Hematopoietic multipotent progenitor cell treated with erythropoietin and hydrocortisone succinate and interleukin-3 and kit ligand, for 15 days (in vitro differentiated cells): ENCODE measurements around the gene RNF144A.

ENCODE experiments used
- DNase-seq: peaks from one replicate; pipeline ENCODE4 v3.0.0-alpha.2; 2015; ENCODE audit warnings: low spot score

RNF144A gene

DNA sequence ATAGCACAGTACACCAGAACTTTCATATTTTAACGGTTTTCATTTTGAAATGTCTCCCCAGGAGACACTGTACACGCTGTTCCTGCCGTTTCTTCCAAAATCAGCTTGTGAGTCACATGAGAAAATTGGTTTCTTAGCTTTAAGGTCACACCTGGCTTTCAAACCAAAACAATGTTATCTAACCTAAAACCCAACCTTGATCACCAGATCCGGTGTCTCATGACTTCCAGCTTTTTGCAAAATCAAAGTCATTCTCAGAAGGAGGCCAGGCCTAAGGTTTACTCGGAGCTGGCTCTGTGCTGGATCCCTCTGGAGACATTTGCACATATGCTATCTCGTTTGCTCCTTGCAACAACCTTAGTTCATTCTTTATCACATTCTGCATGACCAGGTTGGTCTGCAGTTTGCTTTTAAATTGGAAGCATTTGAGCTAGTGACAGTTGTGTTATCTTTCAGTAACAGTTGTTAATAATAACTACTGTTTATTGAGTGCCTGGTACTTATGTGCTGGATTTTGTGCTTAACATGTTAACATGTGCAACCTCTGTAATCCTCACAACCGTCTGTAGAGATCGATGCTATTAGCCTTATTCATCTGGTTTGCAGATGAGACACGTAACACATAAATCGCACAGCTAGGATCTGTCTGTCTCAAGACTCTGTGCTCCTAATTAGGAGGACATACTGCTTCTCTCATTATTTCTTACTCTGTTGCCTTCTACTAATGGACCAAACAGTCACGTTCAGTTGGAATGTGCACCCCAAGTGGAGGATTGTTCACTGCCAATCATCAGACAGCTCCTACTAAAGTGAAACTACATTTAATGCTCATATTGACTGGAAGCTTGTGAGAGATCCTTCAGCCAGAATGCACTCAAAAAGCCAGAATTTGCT, 105.5 kb downstream of the RNF144A start:
- DNase-seq: peak; percentile 75

- DNase-seq: peak; percentile 77
Observed at GRCh38 chr2:7023542-7023941, 106.3 kb downstream of the RNF144A start.

DNA sequence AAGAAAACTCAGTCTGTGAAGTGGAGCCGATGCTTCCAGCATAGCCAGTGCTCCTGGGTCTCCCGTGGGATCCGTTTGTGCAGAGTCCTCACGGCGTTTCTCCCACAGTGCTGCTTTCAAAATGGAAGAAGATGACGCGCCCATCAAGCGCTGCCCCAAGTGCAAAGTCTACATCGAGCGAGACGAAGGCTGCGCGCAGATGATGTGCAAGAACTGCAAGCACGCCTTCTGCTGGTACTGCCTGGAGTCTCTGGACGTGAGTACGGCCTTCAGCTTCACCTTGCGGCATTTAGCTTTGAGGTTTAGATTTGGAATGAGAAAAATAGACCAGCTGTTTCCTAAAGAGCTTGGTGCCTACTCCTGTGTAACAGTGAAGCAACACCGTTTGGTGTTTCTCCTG, 107.0 kb downstream of the RNF144A start:
- no peak for DNase-seq

GRCh38 chr2:7025082-7025481, 107.9 kb downstream of the RNF144A start:
- peak; percentile 67 for DNase-seq

- no peak for DNase-seq
Observed at GRCh38 chr2:7026742-7027141, 109.5 kb downstream of the RNF144A start.

DNA sequence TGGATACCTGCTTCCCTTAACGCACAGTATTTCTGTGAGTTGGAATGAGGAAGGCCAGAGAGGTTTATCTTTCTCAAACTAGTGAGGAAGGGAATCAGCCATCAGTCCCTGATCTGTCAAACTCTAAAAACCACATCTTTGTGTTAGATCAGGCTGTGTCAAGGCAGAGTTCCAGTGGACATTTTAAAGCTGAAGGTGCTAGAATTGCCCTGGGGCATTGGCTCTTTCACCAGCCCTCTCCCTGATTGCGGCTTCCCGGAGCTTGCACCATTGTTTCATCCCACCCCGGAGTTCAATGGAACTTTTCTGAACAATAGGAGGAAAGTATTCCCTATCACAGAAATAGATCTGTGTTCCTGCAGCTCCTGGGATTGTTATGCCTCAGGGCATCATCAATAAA, 110.2 kb downstream of the RNF144A start:
- DNase-seq: no peak

DNA sequence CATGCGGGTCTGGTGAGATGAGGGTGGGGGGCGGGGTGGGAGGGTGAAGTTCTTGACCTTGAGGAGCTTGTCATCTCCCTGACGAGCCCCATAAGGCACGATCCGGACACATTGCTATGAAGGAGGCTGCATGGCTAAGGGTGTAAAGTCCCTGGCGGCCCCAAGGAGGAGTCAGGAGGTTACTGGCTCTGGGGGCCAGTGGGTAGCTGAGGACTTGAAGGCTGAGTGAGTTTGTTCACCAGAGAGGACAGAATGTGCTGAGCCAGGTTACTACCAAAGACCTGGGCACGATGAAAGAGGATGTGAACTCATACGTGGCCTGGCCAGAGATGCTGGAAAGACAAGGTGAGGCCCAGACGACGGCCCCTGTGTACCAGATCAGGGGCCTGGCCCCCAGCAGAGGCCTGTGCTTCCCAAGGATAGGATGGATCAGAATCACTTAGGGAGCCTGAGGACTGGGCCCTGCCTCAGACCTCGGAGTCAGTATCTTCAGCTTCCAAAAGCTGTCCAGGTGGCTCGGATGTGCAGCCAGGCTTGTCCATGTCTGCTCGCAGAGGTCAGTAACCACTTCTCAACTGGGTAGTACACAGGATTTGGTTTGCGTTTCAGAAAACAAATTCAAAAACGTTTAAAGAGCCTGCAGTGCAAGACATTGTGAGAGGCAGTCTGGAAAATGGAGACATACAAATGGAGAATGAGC, 110.9 kb downstream of the RNF144A start:
- no peak for DNase-seq

DNA sequence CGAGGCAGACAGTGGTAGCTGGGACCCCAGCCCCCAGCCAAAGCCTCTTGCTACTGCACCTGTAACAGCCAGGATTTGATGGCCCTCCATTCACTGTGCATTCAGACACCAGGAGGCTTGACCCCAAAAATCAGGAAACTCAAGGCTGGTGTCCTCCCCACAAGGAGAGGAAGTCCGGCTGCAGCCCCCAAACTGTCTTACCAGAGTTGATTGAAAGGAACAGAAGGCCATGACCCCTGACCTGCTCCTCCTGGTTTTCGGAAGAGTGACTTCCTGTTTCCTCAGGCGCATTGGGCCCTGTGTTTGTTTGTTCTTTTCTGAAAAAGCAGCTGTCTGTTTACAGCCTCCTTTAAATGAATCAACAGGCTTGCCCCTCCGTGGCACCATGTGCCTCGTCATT, 111.6 kb downstream of the RNF144A start:
- no peak for DNase-seq

DNA sequence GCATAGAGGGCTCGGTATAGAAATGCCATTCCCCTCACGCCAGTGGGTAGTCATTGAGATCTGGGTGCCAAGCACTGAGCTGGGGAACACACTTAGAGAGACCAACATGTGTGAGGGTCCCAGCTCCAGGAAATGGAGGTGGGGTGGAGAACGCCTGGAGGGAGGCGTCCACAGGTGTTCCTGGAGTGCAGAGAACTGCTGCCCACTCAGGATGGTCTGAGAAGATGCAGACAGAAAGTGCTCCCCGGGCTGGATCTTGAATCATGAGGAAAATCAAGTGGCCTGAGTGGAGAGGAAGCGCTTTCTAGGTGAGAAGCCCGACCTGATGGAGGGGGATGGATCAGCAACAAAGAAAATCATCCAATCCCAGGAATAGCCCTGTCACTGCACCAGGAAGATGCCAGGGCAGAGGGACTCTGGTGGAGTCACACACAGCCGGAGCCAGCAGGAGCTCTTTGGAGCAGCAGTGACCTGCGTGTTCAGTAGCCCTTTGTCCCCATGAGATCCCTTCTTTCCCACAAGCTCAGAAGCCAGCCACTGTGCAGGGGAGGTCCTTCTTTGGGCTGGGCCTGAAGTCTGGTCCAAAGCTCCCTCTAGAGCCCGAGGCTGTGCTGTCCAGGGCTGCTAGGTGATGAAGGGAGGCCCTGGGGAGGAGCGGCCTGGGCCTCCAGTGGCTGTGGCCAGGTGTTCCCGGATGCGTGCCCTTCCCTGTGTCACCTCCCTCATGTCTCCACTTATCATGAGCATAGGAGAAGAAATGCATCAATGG, 112.3 kb downstream of the RNF144A start:
- DNase-seq: no peak

- no peak for DNase-seq
Observed at GRCh38 chr2:7030810-7031209, 113.6 kb downstream of the RNF144A start.

DNA sequence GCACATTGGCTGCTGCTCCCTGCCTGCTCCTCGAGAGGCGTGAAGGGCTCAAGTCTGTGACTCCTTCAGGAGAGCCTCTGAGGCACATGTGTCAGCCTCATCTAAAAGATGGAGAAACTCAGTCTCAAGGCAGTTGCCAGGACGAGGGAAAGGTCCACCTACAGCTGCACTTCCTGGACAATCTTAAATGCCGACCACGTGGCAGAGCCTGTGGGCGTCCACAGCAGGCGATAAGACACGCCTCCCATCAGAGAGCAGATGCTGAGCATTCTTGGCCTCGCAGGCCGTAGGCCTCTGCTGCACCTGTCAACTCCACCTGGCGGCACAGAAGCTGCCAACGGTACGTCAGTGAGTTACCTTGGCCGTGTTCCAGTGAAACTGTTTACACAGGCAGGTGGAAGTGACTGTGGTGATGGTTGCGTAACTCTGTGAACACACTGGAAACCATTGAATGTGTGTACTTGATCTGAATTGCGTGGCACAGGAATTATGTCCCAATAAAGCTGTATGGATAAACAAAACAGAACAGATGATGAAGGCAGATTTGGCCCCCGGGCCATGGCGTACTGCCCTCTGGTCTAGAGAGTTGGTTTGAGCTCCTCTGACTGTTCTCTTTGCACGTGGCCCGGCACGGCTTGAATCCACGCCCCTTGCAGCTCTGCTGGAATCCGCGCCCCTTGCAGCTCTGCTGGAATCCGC, 114.5 kb downstream of the RNF144A start:
- DNase-seq: no peak

GRCh38 chr2:7032371-7032770, 115.2 kb downstream of the RNF144A start:
- DNase-seq: no peak

- DNase-seq: peak; percentile 58
Observed at GRCh38 chr2:7033136-7033960, 116.1 kb downstream of the RNF144A start.

DNA sequence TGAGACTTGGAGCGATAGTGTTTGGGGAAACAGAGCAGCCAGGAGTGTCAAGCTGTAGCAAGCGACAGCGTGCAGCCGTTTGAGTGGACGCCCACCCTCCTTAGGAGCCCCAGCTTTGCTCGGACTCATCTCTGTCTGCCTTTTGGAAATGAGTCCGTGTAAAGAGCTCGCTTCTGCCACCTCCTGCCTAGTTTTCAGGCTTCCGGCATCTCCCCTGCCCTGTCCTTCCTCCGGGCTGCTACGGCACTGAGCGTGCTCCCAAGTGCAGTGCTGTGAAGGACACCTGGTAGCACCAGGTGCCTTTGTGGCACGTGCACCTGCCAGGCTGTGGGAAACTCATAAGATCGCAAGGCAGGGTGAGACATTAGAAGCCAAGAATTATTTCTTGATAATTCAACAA, 117.1 kb downstream of the RNF144A start:
- DNase-seq: no peak

DNA sequence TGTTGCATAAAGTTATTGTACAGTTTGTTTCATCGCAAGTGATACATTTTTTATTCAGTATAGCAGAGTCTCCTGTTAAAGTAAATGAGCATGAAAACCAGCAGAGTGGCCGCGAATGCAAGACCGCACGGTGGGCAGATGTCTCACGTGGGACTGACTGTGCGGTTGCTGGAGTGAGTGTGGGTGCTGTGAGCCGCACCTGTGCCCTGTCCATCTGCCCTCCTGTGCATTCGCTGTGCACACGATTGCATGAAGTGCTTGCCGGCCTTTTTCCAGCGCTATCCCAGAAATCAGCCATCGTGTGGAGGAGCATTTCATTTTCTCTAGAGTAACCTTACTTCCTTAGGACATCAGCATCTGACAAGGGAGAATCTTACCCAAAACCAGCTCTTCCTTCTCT, 118.7 kb downstream of the RNF144A start:
- DNase-seq: no peak

DNA sequence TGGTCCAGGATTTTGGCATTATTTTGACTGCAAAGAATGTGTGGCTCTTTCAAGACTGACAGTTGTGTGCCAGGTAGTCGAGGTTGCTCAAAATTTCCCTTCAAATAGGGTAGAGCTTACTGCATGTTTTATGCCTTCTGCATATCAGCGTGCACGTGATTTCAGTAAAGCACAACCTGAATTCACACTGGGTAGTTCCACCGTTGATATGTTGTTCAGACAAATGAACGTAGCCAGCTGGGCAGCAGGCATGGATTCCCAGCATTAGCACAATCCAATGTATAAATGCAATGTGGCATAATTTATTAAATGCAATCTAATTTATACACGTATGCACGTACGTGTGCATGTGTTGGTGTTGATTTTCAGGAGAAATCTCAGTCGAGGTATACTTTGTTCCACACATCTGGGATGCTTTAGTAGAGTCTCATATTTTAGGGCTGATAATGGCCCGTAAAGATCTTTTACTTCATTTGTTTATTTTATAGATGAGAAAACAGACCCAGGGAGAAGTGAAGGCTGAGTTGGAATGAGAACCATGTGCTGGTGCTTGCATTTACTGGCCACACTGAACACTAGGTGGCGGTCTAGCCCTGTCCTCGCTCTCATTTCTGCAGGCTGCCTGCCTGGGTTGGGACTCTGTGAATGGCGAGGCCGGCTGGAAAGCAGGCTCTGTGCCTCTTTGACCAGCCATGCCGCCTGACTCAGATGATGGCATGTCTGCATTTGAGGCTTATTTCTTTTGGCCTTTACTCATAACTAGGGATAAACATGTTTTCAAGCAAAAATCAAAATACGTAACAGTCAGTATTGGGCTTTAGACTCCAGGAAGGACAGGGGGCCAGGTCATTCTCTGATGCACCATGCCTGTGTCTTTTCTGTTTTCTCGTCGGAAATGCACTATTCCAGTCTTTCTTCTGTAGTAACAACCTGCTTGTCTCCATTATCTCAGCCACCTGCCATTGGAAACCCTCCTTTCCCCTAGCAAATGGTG, 120.4 kb downstream of the RNF144A start:
- peak; percentile 66 for DNase-seq

DNA sequence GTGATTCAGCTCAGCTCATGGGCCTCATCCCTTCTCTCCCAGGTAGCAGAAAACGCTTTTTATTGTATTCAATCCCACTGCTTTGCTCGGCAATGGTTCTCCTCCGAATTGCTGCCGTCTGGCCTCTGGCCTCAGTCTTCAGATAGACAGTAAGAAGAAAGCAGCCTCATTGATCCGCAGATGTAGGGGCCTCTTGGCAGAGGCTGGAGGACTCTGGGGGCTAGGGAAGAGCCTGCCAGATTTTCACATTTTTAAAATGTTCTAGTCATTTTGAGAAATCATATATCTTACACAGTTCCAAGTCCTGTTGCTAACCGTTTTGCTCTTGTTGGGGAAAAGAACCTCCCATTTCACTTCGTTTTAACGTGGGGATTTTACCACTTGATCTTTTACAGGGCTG, 123.3 kb downstream of the RNF144A start:
- no peak for DNase-seq

DNA sequence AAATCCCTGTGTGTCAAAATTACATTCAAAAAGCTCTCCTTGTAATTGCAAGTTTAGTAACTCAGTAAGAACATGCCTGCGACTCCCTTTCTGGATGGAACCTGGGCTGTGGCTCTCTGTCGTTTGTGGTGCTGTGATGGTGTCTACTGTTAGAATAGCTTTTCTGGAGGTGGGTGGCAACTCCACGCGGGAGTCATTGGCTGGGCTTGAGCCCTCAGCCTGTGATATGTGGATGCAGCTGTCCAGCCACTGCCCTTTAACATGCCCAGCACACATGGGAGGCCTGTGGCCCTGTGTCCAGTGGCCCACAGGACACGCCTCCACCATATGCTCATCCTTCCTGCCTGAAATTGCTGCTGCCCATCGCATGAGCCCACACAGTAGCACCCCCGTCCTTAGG, 124.2 kb downstream of the RNF144A start:
- DNase-seq: no peak

- no peak for DNase-seq
Observed at GRCh38 chr2:7043690-7044089, 126.5 kb downstream of the RNF144A start.
